H9 (cell line): ENCODE measurements around the gene THRAP3. TPM values are rescaled to one million over a fixed set of nuclear protein-coding genes. Genes with fewer than 3 reads are reported as not detected.
A peak's percentile ranks its signal among the peaks of the same experiment; 100 is the strongest.

Experiments used
- DNase-seq: peaks from one replicate; pipeline ENCODE4 v3.0.0-alpha.2; 2017
- H2AFZ ChIP-seq: one replicate; pipeline ENCODE4 v1.6.1; 2013; ENCODE audit warnings: mild to moderate bottlenecking, low read length, control low read depth, moderate library complexity
- H2AK5ac ChIP-seq: 2 replicates; pipeline ENCODE4 v1.6.1; 2013; ENCODE audit warnings: low read length, control low read depth, mixed read lengths; ENCODE audit not compliant: insufficient read length
- H2BK120ac ChIP-seq: one replicate; pipeline ENCODE4 v1.6.1; 2013; ENCODE audit warnings: low read depth, mild to moderate bottlenecking, low read length, control low read depth, inconsistent platforms; ENCODE audit not compliant: poor library complexity, severe bottlenecking
- H2BK12ac ChIP-seq: 2 replicates; pipeline ENCODE4 v1.6.1; 2013; ENCODE audit warnings: low read length, control low read depth, mixed read lengths, low read depth; ENCODE audit not compliant: insufficient read length
- H2BK15ac ChIP-seq: 2 replicates; pipeline ENCODE4 v1.6.1; 2013; ENCODE audit warnings: low read depth, low read length, control low read depth
- H2BK20ac ChIP-seq: one replicate; pipeline ENCODE4 v1.6.1; 2013; ENCODE audit warnings: low read depth, mild to moderate bottlenecking, low read length, control low read depth, inconsistent platforms; ENCODE audit not compliant: poor library complexity, severe bottlenecking
- H2BK5ac ChIP-seq: 2 replicates; pipeline ENCODE4 v1.6.1; 2013; ENCODE audit warnings: low read length, control low read depth, mixed read lengths; ENCODE audit not compliant: insufficient read length
- H3K14ac ChIP-seq: 2 replicates; pipeline ENCODE4 v1.6.1; 2013; ENCODE audit warnings: low read length, control low read depth; ENCODE audit not compliant: insufficient read depth
- H3K18ac ChIP-seq: 2 replicates; pipeline ENCODE4 v1.6.1; 2013; ENCODE audit warnings: low read depth, mild to moderate bottlenecking, mixed read lengths, low read length, control low read depth; ENCODE audit not compliant: insufficient read length
- H3K23ac ChIP-seq: 2 replicates; pipeline ENCODE4 v1.6.1; 2013; ENCODE audit warnings: low read length, control low read depth, mixed read lengths, low read depth; ENCODE audit not compliant: insufficient read length
- H3K23me2 ChIP-seq: 2 replicates; pipeline ENCODE4 v1.6.1; 2013; ENCODE audit warnings: low read depth, mild to moderate bottlenecking, mixed read lengths, low read length, control low read depth; ENCODE audit not compliant: insufficient read length, poor library complexity, severe bottlenecking
- H3K27ac ChIP-seq: 2 replicates; pipeline ENCODE4 v1.5.1; 2013; ENCODE audit warnings: low read length, control low read depth, mixed read lengths, low read depth; ENCODE audit not compliant: insufficient read length
- H3K27me3 ChIP-seq: 2 replicates; pipeline ENCODE4 v1.6.1; 2013; ENCODE audit warnings: low read length, control low read depth, inconsistent platforms; ENCODE audit not compliant: insufficient read depth
- H3K4ac ChIP-seq: 2 replicates; pipeline ENCODE4 v1.6.1; 2013; ENCODE audit warnings: low read depth, mild to moderate bottlenecking, control low read depth, inconsistent platforms, low read length, moderate library complexity
- H3K4me1 ChIP-seq: 2 replicates; pipeline ENCODE4 v1.6.1; 2013; ENCODE audit warnings: low read length, control low read depth, inconsistent platforms; ENCODE audit not compliant: insufficient read depth
- H3K4me2 ChIP-seq: 2 replicates; pipeline ENCODE4 v1.6.1; 2013; ENCODE audit warnings: low read length, control low read depth, mixed read lengths; ENCODE audit not compliant: insufficient read length, insufficient read depth
- H3K56ac ChIP-seq: 2 replicates; pipeline ENCODE4 v1.6.1; 2013; ENCODE audit warnings: low read depth, mild to moderate bottlenecking, mixed read lengths, low read length, control low read depth; ENCODE audit not compliant: insufficient read length
- H3K79me1 ChIP-seq: 2 replicates; pipeline ENCODE4 v1.6.1; 2013; ENCODE audit warnings: low read depth, mild to moderate bottlenecking, moderate library complexity, low read length, control low read depth, inconsistent platforms; ENCODE audit not compliant: insufficient read depth, poor library complexity, severe bottlenecking
- H3K79me2 ChIP-seq: 2 replicates; pipeline ENCODE4 v1.6.1; 2013; ENCODE audit warnings: low read length, control low read depth, inconsistent platforms; ENCODE audit not compliant: insufficient read depth
- H3K9ac ChIP-seq: 2 replicates; pipeline ENCODE4 v1.6.1; 2013; ENCODE audit warnings: low read length, control low read depth, mixed read lengths; ENCODE audit not compliant: insufficient read length; ENCODE audit errors: extremely low read depth
- H3K9me3 ChIP-seq: one replicate; pipeline ENCODE4 v1.6.1; 2013; ENCODE audit warnings: low read depth, low read length, inconsistent platforms; ENCODE audit not compliant: control insufficient read depth
- H3T11ph ChIP-seq: one replicate; pipeline ENCODE4 v1.6.1; 2013; ENCODE audit warnings: mild to moderate bottlenecking, low read length, control low read depth, inconsistent platforms
- H4K20me1 ChIP-seq: one replicate; pipeline ENCODE4 v1.6.1; 2013; ENCODE audit not compliant: control insufficient read depth, insufficient read length, insufficient read depth
- H4K5ac ChIP-seq: 2 replicates; pipeline ENCODE4 v1.6.1; 2013; ENCODE audit warnings: low read depth, mild to moderate bottlenecking, mixed read lengths, low read length, control low read depth; ENCODE audit not compliant: insufficient read length
- H4K8ac ChIP-seq: replicated peaks from 2 replicates; pipeline ENCODE4 v1.6.1; 2013; ENCODE audit warnings: low read length, control low read depth, mixed read lengths, low read depth; ENCODE audit not compliant: insufficient read length
- H4K91ac ChIP-seq: 2 replicates; pipeline ENCODE4 v1.6.1; 2013; ENCODE audit warnings: low read depth, mild to moderate bottlenecking, moderate library complexity, mixed read lengths, low read length, control low read depth; ENCODE audit not compliant: insufficient read length
- H3K27ac Mint-ChIP-seq, 3 experiments: 2 replicates in 2 of 3; 3 replicates in 1 of 3; pipeline ENCODE4 v1.8.0; 2020 to 2021; ENCODE audit warnings: mixed read lengths in 3 of 3, mild to moderate bottlenecking in 1 of 3, moderate library complexity in 1 of 3
- H3K27me3 Mint-ChIP-seq: 2 replicates; pipeline ENCODE4 v1.8.0; 2021; ENCODE audit warnings: low read depth, mild to moderate bottlenecking, moderate library complexity, mixed read lengths
- H3K36me3 Mint-ChIP-seq, 3 experiments: 2 replicates in 2 of 3; 3 replicates in 1 of 3; pipeline ENCODE4 v1.8.0; 2020 to 2021; ENCODE audit warnings: low read depth in 3 of 3, mixed read lengths in 3 of 3; ENCODE audit not compliant: insufficient read depth in 1 of 3
- H3K4me1 Mint-ChIP-seq, 2 experiments: 2 replicates each; pipeline ENCODE4 v1.8.0; 2020; ENCODE audit warnings: mixed read lengths in 2 of 2
- H3K4me3 Mint-ChIP-seq, 2 experiments: 2 replicates in 1 of 2; 3 replicates in 1 of 2; pipeline ENCODE4 v1.8.0; 2020 to 2021; ENCODE audit warnings: mild to moderate bottlenecking in 2 of 2, mixed read lengths in 2 of 2, moderate library complexity in 1 of 2
- H3K9me3 Mint-ChIP-seq, 2 experiments: 2 replicates in 1 of 2; 3 replicates in 1 of 2; pipeline ENCODE4 v1.8.0; 2020; ENCODE audit warnings: mild to moderate bottlenecking in 2 of 2, mixed read lengths in 2 of 2, moderate library complexity in 1 of 2
- WGBS: extraction: QIAGEN DNeasy Blood & Tissue Kit; methylation state at CpG from one replicate; pipeline ENCODE4 v1.1.7; 2013; ENCODE audit warnings: missing lambda C conversion rate, low lambda C conversion rate, mixed read lengths; ENCODE audit not compliant: insufficient read length; ENCODE audit errors: extremely low coverage; 5-methylcytosine and 5-hydroxymethylcytosine counted together
- total RNA-seq: library from RNA; stranded (reverse); gene quantifications from 2 replicates; pipeline ENCODE4 v1.2.1, GENCODE V29; 2021
- TF ChIP-seq, protein P1 (sequence below): fragments of 200-600 bp; sonication (generic); conservative IDR thresholded peaks from 3 replicates; pipeline ENCODE4 v1.8.0; 2021; ENCODE audit warnings: antibody characterized with exemption, mild to moderate bottlenecking

The THRAP3 gene
- total RNA-seq, 1 experiment from 2014 or later, result 186 TPM

DNA sequence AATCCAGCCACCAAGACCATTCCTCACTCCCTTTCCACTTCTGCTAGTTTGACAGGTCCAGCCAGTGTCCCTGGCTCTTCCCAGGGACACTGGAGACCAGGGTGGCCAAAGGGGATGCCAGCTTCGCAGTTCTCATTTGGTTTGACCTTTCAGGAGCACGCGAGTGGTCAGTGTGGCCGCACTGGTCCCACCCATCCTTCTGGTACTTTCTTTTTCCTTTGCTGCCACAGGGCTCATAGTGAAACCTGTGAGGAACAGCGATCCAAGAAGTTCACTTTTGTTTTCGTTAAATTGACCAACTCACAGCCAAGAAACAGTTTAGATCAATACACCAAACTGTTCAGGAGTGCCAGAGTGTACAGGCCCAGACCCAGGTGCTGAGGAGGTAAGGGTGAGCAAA is 113.6 kb downstream of the THRAP3 start:
- no peak overlapping the region for H2BK120ac ChIP-seq
- no peaks in the 10 kb centered on the region for H3K79me2 ChIP-seq
- no peak overlapping the region for H3K4ac ChIP-seq
- Mint-ChIP-seq H3K27me3 (peaks cover 1% of the 10 kb centered on the region), H3K27ac (peak overlapping the region in 1 of 3 experiments; percentile 35; a peak in 3 of 7 replicates), H3K9me3 (no peaks in the 10 kb centered on the region), H3K4me3 (no peak overlapping the region), H3K4me1 (no peaks in the 10 kb centered on the region), H3K36me3 (peaks cover 3 to 9% (median 8%) of the 10 kb centered on the region in 3 experiments; a peak in 3 of 7 replicates)
- TF ChIP-seq, protein P1, sequence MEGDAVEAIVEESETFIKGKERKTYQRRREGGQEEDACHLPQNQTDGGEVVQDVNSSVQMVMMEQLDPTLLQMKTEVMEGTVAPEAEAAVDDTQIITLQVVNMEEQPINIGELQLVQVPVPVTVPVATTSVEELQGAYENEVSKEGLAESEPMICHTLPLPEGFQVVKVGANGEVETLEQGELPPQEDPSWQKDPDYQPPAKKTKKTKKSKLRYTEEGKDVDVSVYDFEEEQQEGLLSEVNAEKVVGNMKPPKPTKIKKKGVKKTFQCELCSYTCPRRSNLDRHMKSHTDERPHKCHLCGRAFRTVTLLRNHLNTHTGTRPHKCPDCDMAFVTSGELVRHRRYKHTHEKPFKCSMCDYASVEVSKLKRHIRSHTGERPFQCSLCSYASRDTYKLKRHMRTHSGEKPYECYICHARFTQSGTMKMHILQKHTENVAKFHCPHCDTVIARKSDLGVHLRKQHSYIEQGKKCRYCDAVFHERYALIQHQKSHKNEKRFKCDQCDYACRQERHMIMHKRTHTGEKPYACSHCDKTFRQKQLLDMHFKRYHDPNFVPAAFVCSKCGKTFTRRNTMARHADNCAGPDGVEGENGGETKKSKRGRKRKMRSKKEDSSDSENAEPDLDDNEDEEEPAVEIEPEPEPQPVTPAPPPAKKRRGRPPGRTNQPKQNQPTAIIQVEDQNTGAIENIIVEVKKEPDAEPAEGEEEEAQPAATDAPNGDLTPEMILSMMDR, result no peak
- no peak overlapping the region for H4K8ac ChIP-seq
- H2BK12ac ChIP-seq, result no peak overlapping the region
- H2BK20ac ChIP-seq, result no peak overlapping the region
- no peak overlapping the region for H3K56ac ChIP-seq
- no peaks in the 10 kb centered on the region for H3K27me3 ChIP-seq
- H2BK15ac ChIP-seq, result no peak overlapping the region
- H3K18ac ChIP-seq, result no peak overlapping the region
- H4K20me1 ChIP-seq, result no peaks in the 10 kb centered on the region
- no peak overlapping the region for H4K91ac ChIP-seq
- no peaks in the 10 kb centered on the region for H3K79me1 ChIP-seq
- DNase-seq, result no peak
- H3K27ac ChIP-seq, result no peak overlapping the region
- H3T11ph ChIP-seq, result no peak overlapping the region
- no peak overlapping the region for H3K14ac ChIP-seq
- H2BK5ac ChIP-seq, result no peak overlapping the region
- no peak overlapping the region for H3K9ac ChIP-seq
- H3K23ac ChIP-seq, result no peak overlapping the region
- H3K4me1 ChIP-seq, result no peaks in the 10 kb centered on the region
- no peak overlapping the region for H3K4me2 ChIP-seq
- no peak overlapping the region for H2AFZ ChIP-seq
- H3K23me2 ChIP-seq, result no peaks in the 10 kb centered on the region
- H3K9me3 ChIP-seq, result no peaks in the 10 kb centered on the region
- H2AK5ac ChIP-seq, result no peak overlapping the region
- WGBS, result no CpG with 5 or more reads among the region's 6 CpGs
- no peak overlapping the region for H4K5ac ChIP-seq
